HG03342 (cell line): ENCODE results near the gene GABRA4.
A peak's percentile ranks its signal among the peaks of the same experiment; 100 is the strongest.

Experiments used
- ATAC-seq: cut with Tn5 transposase; IDR thresholded peaks from one replicate; pipeline ENCODE4 v1.9.1; 2021; ENCODE audit warnings: mild to moderate bottlenecking, moderate library complexity; ENCODE audit not compliant: unreplicated experiment

Gene GABRA4

GRCh38 chr4:46931981-46932380, 61.4 kb downstream of the GABRA4 start:
- peak; percentile 82 for ATAC-seq

DNA sequence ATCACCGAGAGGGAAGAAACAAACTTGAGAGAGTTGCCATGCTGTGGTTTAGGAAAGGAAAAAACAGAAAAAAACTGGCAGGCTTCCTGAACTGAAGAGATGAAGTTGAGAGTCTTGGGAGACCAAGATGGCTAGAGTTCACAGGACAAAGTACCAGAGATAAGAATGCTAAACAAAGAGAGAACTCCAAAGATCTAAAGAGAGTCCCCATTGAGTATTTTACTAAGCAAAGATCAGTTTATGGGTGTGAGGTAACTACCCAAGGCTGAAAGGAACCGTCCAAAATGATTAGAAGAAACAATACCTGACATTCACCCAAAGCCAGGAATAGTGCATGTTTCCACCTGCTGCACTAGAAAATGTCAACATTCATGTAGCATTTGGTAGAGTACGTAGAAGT, 62.5 kb downstream of the GABRA4 start:
- no peak for ATAC-seq

GRCh38 chr4:46927201-46927600, 66.2 kb downstream of the GABRA4 start:
- no peak for ATAC-seq

DNA sequence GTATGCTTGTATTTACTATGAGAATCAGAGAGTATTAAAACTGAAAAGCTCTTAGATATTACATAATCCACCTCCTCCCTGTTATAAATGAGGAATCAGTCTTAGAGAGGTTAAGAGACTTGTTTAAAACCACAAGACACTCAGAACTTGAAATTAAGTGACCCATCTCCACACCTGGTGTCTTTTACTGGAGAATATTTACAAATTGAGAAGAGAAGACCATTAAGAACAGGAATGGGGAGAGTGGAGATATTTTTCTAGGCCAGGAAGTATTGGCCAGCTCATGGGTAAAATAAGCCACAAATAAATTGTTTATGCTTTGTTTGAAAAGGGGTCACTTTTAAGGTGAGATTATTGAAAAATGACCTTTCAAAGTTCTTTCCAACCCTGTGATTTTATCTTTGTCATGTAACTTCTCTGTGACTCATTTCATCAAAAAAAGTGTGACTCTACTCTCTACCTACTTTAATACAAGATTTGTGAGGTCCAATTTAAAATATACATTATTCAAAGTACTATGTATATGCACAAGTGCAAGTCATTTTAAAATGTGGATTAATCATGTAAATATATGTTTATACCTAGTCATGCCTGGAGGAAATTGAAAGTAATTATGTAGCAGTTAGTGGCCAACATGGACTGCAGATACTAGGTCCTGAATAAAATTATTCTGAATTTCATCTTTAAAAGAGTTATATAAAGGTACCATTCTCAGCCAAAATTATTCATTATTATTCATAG, 68.4 kb downstream of the GABRA4 start:
- no peak for ATAC-seq

DNA sequence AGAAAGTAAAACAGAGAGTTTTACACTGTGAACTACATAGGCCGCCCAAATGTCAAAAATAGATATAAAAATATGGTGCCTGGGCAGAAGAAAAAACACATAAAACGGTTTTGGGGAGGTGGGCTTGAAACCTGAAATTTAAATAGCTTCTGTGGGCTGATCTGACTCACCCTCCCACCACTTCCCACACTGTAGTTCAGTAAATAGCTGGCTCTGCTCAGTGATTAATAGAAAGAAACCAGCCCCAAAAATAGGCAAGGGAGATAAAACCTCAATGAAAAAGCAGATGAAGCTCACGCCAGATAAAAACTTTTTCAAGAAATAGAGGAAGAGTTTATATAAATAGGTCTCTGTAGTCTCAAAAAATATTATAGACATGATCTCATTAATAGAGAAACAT, 71.2 kb downstream of the GABRA4 start:
- ATAC-seq: no peak

GRCh38 chr4:46909078-46909477, 84.3 kb downstream of the GABRA4 start, which contains the start of gene COX7B2:
Gene COX7B2 (minus strand): TSS chr4:46909245. CDS start chr4:46735192, 174,053 bp downstream.
- ATAC-seq: no peak

- ATAC-seq: no peak
Observed at GRCh38 chr4:46908148-46908547, 85.2 kb downstream of the GABRA4 start.

DNA sequence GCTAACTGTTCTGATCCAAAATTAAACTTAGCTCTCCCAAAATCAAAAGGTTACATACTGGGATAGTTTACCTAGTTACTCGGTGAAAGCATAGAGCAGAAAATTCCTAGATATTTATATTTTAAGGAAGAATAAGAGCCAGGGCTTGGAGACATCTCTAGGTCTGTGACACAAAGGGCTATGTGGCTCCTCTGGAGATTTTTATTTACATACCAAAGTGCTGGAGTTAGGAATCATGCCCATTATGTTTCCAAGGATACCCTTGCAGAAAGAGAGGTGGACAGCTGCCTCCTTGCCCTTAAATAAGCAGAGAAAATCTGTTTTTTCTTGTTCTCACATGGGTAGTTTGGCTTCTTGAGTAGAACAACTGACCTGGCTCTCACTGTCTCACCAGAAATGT, 93.3 kb downstream of the GABRA4 start:
- ATAC-seq: no peak

GRCh38 chr4:46894826-46895225, 98.6 kb downstream of the GABRA4 start:
- ATAC-seq: no peak

- ATAC-seq: no peak
Observed at GRCh38 chr4:46890056-46890455, 103.3 kb downstream of the GABRA4 start.

DNA sequence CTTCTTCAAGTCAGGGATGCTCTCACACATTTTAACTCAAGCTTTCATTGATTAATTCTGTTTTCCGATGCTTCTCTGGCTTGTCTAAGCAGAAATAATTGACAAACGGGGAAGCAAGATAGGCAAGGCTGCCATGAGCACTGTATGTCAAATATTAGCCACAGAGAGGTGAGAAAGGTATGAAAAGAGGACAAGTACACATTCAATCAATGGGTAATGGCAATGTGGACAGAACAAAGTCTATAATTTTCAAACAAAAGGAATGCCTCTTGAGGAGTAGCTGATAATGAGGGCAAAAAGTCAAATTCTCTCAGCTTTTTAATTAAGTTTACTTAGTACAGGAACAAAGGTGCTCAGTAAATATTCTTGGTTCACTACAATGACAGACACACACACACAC, 104.0 kb downstream of the GABRA4 start:
- ATAC-seq: no peak

DNA sequence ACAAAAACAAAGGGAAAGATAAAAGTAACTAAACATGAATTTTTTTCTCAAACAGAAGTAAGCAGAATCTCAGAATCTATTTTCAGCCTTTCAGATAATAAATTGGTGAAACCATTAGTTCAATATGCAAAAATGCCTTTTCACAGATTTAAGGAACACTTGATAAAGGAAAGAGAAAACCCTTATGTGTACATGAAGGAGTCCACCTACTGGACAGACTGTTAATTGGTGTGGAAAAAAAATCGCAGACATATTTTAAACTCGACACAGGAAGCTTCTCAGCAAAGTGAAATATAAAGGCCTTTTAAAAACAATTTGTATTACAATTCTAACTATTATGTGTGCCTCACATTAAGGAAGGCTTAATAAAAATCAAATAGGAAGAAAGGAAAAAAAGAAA, 106.7 kb downstream of the GABRA4 start:
- no peak for ATAC-seq

DNA sequence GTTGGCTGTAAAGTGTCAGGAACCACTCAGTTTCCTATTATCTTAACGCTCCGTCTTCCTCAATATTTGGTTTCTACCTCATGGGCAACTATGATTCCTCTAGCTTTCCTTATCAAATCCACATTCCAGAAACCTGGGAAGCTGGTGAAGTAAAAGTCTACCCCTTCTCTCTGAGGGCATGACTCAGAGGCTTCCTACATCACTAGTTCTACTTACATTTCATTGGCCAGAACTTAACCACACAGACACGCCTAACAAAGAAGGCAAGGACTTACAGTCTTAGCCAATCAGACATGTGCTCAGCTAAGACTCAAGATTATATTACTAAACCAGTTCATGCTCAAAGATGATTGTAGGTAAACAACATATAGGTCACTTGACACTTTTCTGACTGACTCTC, 114.7 kb downstream of the GABRA4 start:
- ATAC-seq: no peak

DNA sequence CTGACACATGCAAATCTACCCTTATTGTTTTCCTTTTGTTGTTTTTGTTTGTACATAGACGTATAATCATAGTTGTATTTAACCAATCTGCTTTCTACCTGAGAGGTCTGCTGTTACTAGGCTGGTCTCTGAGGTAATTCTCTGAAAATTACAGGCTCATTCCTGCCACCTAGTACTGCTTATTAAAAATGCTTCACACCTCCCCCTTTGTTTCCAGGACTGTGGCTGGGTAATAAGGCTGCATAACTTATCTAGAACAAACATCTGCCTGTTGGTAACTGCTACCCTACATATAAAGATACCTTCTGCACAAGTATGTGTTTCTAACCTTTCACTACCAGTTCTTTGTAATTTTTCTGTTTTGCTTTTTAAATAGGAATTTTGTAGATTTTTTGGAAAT, 118.6 kb downstream of the GABRA4 start:
- ATAC-seq: no peak

DNA sequence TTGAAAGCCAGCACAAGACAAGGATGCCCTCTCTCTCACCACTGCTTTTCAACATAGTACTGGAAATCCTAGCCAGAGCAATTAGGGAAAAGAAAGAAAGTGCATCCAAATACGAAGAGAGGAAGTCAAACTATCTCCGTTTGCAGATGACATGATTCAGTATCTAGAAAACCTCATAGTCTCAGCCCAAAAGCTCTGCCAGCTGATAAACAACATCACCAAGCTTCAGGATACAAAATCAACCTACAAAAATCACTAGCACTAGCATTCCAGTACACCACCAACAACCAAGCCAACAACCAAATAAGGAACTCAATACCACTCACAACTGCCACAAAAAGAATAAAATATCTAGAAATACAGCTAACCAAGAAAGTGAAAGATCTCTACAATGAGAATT, 123.0 kb downstream of the GABRA4 start:
- no peak for ATAC-seq
